GM23248 (cell line): Measurements from ENCODE around the gene STRAP.
"Not testable (repeated sequence)": the region's sequence is repeated elsewhere in the genome, so short reads cannot be mapped to it uniquely, and the experiment has no call there.

Experiments
- EZH2 ChIP-seq: fragments of 200-600 bp; sonication (generic); IDR thresholded peaks from 2 replicates; pipeline ENCODE4 v1.6.1; 2018; ENCODE audit warnings: antibody characterized with exemption, mild to moderate bottlenecking; ENCODE audit not compliant: insufficient read depth, poor library complexity, severe bottlenecking
- EZH2phosphoT487 ChIP-seq: fragments of 200-600 bp; sonication (generic); IDR thresholded peaks from 2 replicates; pipeline ENCODE4 v1.6.1; 2018; ENCODE audit warnings: antibody characterized with exemption, moderate library complexity, mild to moderate bottlenecking, low read depth; ENCODE audit not compliant: insufficient read depth

GRCh38 chr12:15948461-15948860, 66.3 kb downstream of the STRAP start:
- TF ChIP-seq EZH2, EZH2phosphoT487: not testable (repeated sequence)
